HG02870 (cell line): Measurements from ENCODE around the gene WDR7.
A peak's percentile ranks its signal among the peaks of the same experiment; 100 is the strongest.

Experiments
- ATAC-seq: cut with Tn5 transposase; IDR thresholded peaks from one replicate; pipeline ENCODE4 v1.9.1; 2021; ENCODE audit warnings: mild to moderate bottlenecking, moderate library complexity; ENCODE audit not compliant: unreplicated experiment

Gene WDR7

GRCh38 chr18:57025540-57025939 lies 374.4 kb downstream of the WDR7 start:
- ATAC-seq = no peak

- no peak for ATAC-seq
Observed at GRCh38 chr18:57026316-57026715, 375.2 kb downstream of the WDR7 start.

GRCh38 chr18:57027190-57027708 lies 376.1 kb downstream of the WDR7 start:
- ATAC-seq = no peak

GRCh38 chr18:57029761-57030160 lies 378.6 kb downstream of the WDR7 start:
- no peak for ATAC-seq

- no peak for ATAC-seq
Observed at GRCh38 chr18:57030417-57030816, 379.3 kb downstream of the WDR7 start.

GRCh38 chr18:57035590-57035989 lies 384.4 kb downstream of the WDR7 start:
- ATAC-seq = no peak

GRCh38 chr18:57038395-57038794 lies 387.2 kb downstream of the WDR7 start:
- ATAC-seq = no peak

- ATAC-seq = no peak
Observed at GRCh38 chr18:57040175-57040574, 389.0 kb downstream of the WDR7 start.

GRCh38 chr18:57043241-57043640 lies 392.1 kb downstream of the WDR7 start:
- ATAC-seq = no peak

GRCh38 chr18:57048351-57048750 lies 397.2 kb downstream of the WDR7 start:
- no peak for ATAC-seq

GRCh38 chr18:57048859-57049258 lies 397.7 kb downstream of the WDR7 start:
- no peak for ATAC-seq

GRCh38 chr18:57050310-57050949 lies 399.3 kb downstream of the WDR7 start:
- ATAC-seq = no peak

- no peak for ATAC-seq
Observed at GRCh38 chr18:57051021-57051656, 400.0 kb downstream of the WDR7 start.

- ATAC-seq = peak; percentile 58
Observed at GRCh38 chr18:57051657-57052044, 400.5 kb downstream of the WDR7 start.

- ATAC-seq = peak; percentile 24
Observed at GRCh38 chr18:57052173-57052572, 401.0 kb downstream of the WDR7 start.

- ATAC-seq = no peak
Observed at GRCh38 chr18:57052759-57053158, 401.6 kb downstream of the WDR7 start.

GRCh38 chr18:57054891-57055290 lies 403.7 kb downstream of the WDR7 start:
- ATAC-seq = no peak

- ATAC-seq = peak; percentile 61
Observed at GRCh38 chr18:57057890-57058289, 406.7 kb downstream of the WDR7 start.

- ATAC-seq = no peak
Observed at GRCh38 chr18:57058734-57059133, 407.6 kb downstream of the WDR7 start.

- ATAC-seq = no peak
Observed at GRCh38 chr18:57059366-57059765, 408.2 kb downstream of the WDR7 start.

GRCh38 chr18:57060814-57061213 lies 409.7 kb downstream of the WDR7 start:
- ATAC-seq = no peak

GRCh38 chr18:57062178-57062577 lies 411.0 kb downstream of the WDR7 start:
- ATAC-seq = no peak

GRCh38 chr18:57062844-57063243 lies 411.7 kb downstream of the WDR7 start:
- ATAC-seq = no peak
